Activated effector memory CD4-positive, alpha-beta T cell treated with Interleukin-2 at 50 U/mL for 16 hours (primary cell): ENCODE data around the gene P2RY10.
"Not testable (repeated sequence)": the region's sequence is repeated elsewhere in the genome, so short reads cannot be mapped to it uniquely, and the experiment has no call there.

Source experiments
- DNase-seq: peaks from one replicate; pipeline ENCODE4 v3.0.0-alpha.2; 2020

The P2RY10 gene

GRCh38 chrX:78945186-78945912 is at the start of gene P2RY10:
TSS of gene P2RY10 (plus strand) at chrX:78945391. CDS start at chrX:78960521, 15,130 bp downstream.
- peak; percentile 1 for DNase-seq

GRCh38 chrX:78922754-78923153 is 22.4 kb upstream of the P2RY10 start:
- DNase-seq, result no peak

- DNase-seq, result no peak
Measured at GRCh38 chrX:78923198-78924015, 21.8 kb upstream of the P2RY10 start.

GRCh38 chrX:78931814-78932213 is 13.4 kb upstream of the P2RY10 start:
- no peak for DNase-seq

GRCh38 chrX:78934866-78935265 is 10.3 kb upstream of the P2RY10 start:
- DNase-seq, result no peak

GRCh38 chrX:78944351-78944750 is 840 bp upstream of the P2RY10 start:
- no peak for DNase-seq

- no peak for DNase-seq
Measured at GRCh38 chrX:78946178-78946931, 1.2 kb downstream of the P2RY10 start.

- DNase-seq, result no peak
Measured at GRCh38 chrX:78950009-78950835, 5.0 kb downstream of the P2RY10 start.

GRCh38 chrX:78957049-78957767 is 12.0 kb downstream of the P2RY10 start:
- no peak for DNase-seq

- DNase-seq, result no peak
Measured at GRCh38 chrX:78957768-78958130, 12.6 kb downstream of the P2RY10 start.

- no peak for DNase-seq
Measured at GRCh38 chrX:78958419-78959116, 13.4 kb downstream of the P2RY10 start.

- DNase-seq, result no peak
Measured at GRCh38 chrX:78960888-78961287, 15.7 kb downstream of the P2RY10 start.

GRCh38 chrX:78964598-78964997 is 19.4 kb downstream of the P2RY10 start:
- no peak for DNase-seq

GRCh38 chrX:78979789-78980464 is 34.7 kb downstream of the P2RY10 start:
- DNase-seq, result no peak

- DNase-seq, result no peak
Measured at GRCh38 chrX:78989349-78989748, 44.2 kb downstream of the P2RY10 start.

GRCh38 chrX:78997870-78998558 is 52.8 kb downstream of the P2RY10 start:
- DNase-seq, result peak; percentile 8

GRCh38 chrX:79007540-79007939 is 62.3 kb downstream of the P2RY10 start:
- DNase-seq, result not testable (repeated sequence)
